Kidney (tissue), 14 donors: ENCODE measurements around the gene DLGAP1. TPM values are rescaled to one million over a fixed set of nuclear protein-coding genes. Genes with fewer than 3 reads are reported as not detected.
A peak's percentile ranks its signal among the peaks of the same experiment; 100 is the strongest.

ENCODE experiments used
- DNase-seq, 5 donors: peaks; one replicate each; pipeline ENCODE4 v3.0.0-alpha.2; 2013 to 2020
- FAIRE-seq: peaks from 2 replicates; lab custom pipeline; 2012; peaks lifted over from hg19 to GRCh38; lab: Jason Lieb, UNC
- H3K27ac ChIP-seq, 2 donors: one replicate each; pipeline ENCODE4 v1.7.0; 2013; ENCODE audit warnings: low read depth in 2 of 2, low read length in 2 of 2, inconsistent platforms in 1 of 2
- H3K27me3 ChIP-seq: one replicate; pipeline ENCODE4 v1.7.1; 2013; ENCODE audit warnings: low read length, inconsistent platforms; ENCODE audit not compliant: control insufficient read depth, insufficient read depth
- H3K36me3 ChIP-seq, 3 donors: one replicate each; pipeline versions ENCODE4 v1.7.0 to v1.7.1; 2013; ENCODE audit warnings: low read length in 3 of 3, control low read depth in 1 of 3, inconsistent platforms in 1 of 3; ENCODE audit not compliant: insufficient read depth in 3 of 3, control insufficient read depth in 2 of 3
- H3K4me1 ChIP-seq, 3 donors: one replicate each; pipeline versions ENCODE4 v1.7.0 to v1.7.1; 2013; ENCODE audit warnings: low read length in 3 of 3, inconsistent platforms in 1 of 3, low read depth in 1 of 3; ENCODE audit not compliant: control insufficient read depth in 2 of 3, insufficient read depth in 2 of 3
- H3K4me3 ChIP-seq, 3 donors: one replicate each; pipeline versions ENCODE4 v1.7.0 to v1.8.1; 2013; ENCODE audit warnings: low read length in 3 of 3, control low read depth in 1 of 3, inconsistent platforms in 1 of 3
- H3K9ac ChIP-seq, 3 donors: one replicate each; pipeline versions ENCODE4 v1.7.0 to v1.7.1; 2013; ENCODE audit warnings: low read length in 3 of 3, control low read depth in 1 of 3, inconsistent platforms in 1 of 3
- H3K9me3 ChIP-seq, 3 donors: one replicate each; pipeline versions ENCODE4 v1.7.0 to v1.7.1; 2013; ENCODE audit warnings: low read length in 3 of 3, control low read depth in 1 of 3, inconsistent platforms in 1 of 3; ENCODE audit not compliant: control insufficient read depth in 2 of 3, insufficient read depth in 1 of 3
- intact Hi-C: fragments of 100-400 bp; cut with DNase I; formaldehyde crosslinking; loops from one replicate; pipeline ENCODE4 v1.11.1; 2022
- polyA plus RNA-seq: library from polyadenylated mRNA; stranded (reverse); fragments of 350-450 nt; fragmentation: Illumina TruSeq; extraction: RNeasy Lipid Tissue Mini Kit (QIAGEN cat#74804); gene quantifications from one replicate; pipeline ENCODE4 v1.2.3, GENCODE V29; 2014; ENCODE audit warnings: low read depth, low replicate concordance; ENCODE audit not compliant: insufficient read depth
- total RNA-seq: library from RNA; stranded (reverse); fragmentation: NEBNext Ultra II Directional; extraction: Animal tissue kit (Norgen Biotek cat#: 25700); gene quantifications from one replicate; pipeline ENCODE4 v1.2.1, GENCODE V29; 2021
- TF ChIP-seq, protein P1 (sequence below): IDR thresholded peaks from 3 replicates; pipeline ENCODE4 v1.5.1; 2012; ENCODE audit warnings: mild to moderate bottlenecking, moderate library complexity, borderline replicate concordance; ENCODE audit not compliant: insufficient read depth; ENCODE audit errors: extremely low read depth
- donor health status: control.
- donor health status: control.
- donor health status: control.
- donor health status: control.
- donor health status: control.
- donor health status: DM: yes; HTN: yes; CAD: no.
- donor health status: Normal renal cell carcinoma (clear cell type).

DLGAP1 gene
- total and polyA plus RNA-seq, 2 donors from 2014 or later, result 1.2 to 32.8 TPM

- TF ChIP-seq, protein P1, sequence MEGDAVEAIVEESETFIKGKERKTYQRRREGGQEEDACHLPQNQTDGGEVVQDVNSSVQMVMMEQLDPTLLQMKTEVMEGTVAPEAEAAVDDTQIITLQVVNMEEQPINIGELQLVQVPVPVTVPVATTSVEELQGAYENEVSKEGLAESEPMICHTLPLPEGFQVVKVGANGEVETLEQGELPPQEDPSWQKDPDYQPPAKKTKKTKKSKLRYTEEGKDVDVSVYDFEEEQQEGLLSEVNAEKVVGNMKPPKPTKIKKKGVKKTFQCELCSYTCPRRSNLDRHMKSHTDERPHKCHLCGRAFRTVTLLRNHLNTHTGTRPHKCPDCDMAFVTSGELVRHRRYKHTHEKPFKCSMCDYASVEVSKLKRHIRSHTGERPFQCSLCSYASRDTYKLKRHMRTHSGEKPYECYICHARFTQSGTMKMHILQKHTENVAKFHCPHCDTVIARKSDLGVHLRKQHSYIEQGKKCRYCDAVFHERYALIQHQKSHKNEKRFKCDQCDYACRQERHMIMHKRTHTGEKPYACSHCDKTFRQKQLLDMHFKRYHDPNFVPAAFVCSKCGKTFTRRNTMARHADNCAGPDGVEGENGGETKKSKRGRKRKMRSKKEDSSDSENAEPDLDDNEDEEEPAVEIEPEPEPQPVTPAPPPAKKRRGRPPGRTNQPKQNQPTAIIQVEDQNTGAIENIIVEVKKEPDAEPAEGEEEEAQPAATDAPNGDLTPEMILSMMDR, result no peak
- H3K4me3 ChIP-seq, result no peak overlapping the region
- H3K4me1 ChIP-seq, result no peaks in the 10 kb centered on the region
- intact Hi-C loops, result no loop called here
- FAIRE-seq (no peak), DNase-seq (peak in 3 of 5 donors; percentile 31 to 61 (median 33))
- H3K36me3 ChIP-seq, result no peaks in the 10 kb centered on the region
- H3K9ac ChIP-seq, result no peak overlapping the region
- no peaks in the 10 kb centered on the region for H3K9me3 ChIP-seq
- no peak overlapping the region for H3K27ac ChIP-seq
- no peaks in the 10 kb centered on the region for H3K27me3 ChIP-seq
Measured at GRCh38 chr18:3554091-3554601, 901.0 kb downstream of the DLGAP1 start.

DNA sequence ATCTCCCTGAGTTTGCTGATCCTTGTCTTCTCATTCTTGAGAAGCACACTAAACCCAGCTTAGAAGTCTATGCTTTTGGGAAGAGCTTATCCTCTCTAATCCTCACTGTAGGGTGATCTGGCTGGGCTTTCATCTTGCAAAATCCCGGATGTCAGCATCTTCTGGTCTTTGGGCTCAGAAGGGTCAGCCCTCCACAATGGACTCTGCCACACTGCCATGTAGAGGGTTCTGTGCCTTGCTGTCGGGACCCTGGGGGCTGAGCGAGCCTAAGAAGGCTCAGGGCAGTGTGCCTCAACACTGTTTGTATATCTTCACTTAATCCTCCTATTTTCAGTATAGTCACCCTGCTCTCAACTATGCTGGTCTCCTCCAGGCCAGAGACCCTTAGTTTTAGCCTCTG is 902.8 kb downstream of the DLGAP1 start:
- TF ChIP-seq, protein P1, result no peak
- Histone ChIP-seq H3K4me1 (no peaks in the 10 kb centered on the region), H3K27me3 (no peaks in the 10 kb centered on the region), H3K9me3 (no peaks in the 10 kb centered on the region), H3K9ac (no peak overlapping the region), H3K4me3 (no peak overlapping the region), H3K27ac (no peak overlapping the region), H3K36me3 (no peaks in the 10 kb centered on the region)
- no peak for FAIRE-seq
- no peak for DNase-seq
- intact Hi-C loops, result no loop called here

DNA sequence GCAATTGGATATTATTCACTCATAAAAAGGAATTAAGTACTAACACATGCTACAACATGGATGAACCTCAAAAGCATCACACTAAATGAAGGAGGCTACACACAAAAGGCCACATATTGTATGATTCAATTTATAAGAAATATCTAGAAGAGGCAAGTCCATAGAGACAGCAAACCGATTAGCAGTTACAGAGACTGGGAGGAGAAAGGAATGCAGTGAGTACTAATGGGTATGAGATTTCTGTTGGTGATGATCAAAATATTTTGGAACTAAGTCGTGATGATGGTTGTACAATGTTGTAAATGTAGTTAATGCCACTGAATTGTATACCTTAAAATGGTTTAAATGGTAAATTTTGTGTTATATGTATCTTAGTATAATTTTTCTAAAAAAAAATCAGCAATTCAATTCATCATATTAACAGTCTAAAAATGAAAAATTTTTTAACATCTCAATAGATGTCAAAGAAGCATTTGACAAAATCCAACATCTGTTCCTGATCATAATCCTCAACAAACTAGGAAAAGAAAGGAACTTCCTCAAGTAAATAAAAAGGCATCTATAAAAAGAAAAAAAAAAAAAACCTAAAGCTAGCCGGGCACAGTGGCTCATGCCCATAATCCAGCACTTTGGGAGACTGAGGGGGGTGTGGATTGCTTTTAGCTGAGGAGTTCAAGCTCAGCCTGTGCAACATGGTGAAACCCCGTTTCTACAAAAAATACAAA is 907.1 kb downstream of the DLGAP1 start:
- no peak for DNase-seq
- FAIRE-seq, result no peak
- Histone ChIP-seq H3K9me3 (no peaks in the 10 kb centered on the region), H3K4me3 (no peak overlapping the region), H3K4me1 (no peaks in the 10 kb centered on the region), H3K27me3 (no peaks in the 10 kb centered on the region), H3K36me3 (no peaks in the 10 kb centered on the region), H3K27ac (no peak overlapping the region), H3K9ac (no peak overlapping the region)
- TF ChIP-seq, protein P1, result no peak
- intact Hi-C loops, result no loop called here
